Measurements from ENCODE around the gene ADD2.

- TF ChIP-seq CTCF (conservative IDR thresholded peaks at IDR 0.05; ENCODE audit: low read depth in 2 of 2) = no peak
- TF ChIP-seq POLR2AphosphoS5 (IDR thresholded peaks at IDR 0.05; ENCODE audit: low read depth) = no peak
- no peak for TF ChIP-seq EZH2 (IDR thresholded peaks at IDR 0.05; ENCODE audit: low read depth, unreplicated experiment)
- TF ChIP-seq, protein P1, sequence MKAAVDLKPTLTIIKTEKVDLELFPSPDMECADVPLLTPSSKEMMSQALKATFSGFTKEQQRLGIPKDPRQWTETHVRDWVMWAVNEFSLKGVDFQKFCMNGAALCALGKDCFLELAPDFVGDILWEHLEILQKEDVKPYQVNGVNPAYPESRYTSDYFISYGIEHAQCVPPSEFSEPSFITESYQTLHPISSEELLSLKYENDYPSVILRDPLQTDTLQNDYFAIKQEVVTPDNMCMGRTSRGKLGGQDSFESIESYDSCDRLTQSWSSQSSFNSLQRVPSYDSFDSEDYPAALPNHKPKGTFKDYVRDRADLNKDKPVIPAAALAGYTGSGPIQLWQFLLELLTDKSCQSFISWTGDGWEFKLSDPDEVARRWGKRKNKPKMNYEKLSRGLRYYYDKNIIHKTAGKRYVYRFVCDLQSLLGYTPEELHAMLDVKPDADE (IDR thresholded peaks at IDR 0.05) = no peak
- no peak for TF ChIP-seq EZH2phosphoT487 (IDR thresholded peaks at IDR 0.05; ENCODE audit: unreplicated experiment)
- TF ChIP-seq, protein P2, sequence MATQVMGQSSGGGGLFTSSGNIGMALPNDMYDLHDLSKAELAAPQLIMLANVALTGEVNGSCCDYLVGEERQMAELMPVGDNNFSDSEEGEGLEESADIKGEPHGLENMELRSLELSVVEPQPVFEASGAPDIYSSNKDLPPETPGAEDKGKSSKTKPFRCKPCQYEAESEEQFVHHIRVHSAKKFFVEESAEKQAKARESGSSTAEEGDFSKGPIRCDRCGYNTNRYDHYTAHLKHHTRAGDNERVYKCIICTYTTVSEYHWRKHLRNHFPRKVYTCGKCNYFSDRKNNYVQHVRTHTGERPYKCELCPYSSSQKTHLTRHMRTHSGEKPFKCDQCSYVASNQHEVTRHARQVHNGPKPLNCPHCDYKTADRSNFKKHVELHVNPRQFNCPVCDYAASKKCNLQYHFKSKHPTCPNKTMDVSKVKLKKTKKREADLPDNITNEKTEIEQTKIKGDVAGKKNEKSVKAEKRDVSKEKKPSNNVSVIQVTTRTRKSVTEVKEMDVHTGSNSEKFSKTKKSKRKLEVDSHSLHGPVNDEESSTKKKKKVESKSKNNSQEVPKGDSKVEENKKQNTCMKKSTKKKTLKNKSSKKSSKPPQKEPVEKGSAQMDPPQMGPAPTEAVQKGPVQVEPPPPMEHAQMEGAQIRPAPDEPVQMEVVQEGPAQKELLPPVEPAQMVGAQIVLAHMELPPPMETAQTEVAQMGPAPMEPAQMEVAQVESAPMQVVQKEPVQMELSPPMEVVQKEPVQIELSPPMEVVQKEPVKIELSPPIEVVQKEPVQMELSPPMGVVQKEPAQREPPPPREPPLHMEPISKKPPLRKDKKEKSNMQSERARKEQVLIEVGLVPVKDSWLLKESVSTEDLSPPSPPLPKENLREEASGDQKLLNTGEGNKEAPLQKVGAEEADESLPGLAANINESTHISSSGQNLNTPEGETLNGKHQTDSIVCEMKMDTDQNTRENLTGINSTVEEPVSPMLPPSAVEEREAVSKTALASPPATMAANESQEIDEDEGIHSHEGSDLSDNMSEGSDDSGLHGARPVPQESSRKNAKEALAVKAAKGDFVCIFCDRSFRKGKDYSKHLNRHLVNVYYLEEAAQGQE (IDR thresholded peaks at IDR 0.05; ENCODE audit: unreplicated experiment) = no peak
- TF ChIP-seq JUNB (IDR thresholded peaks at IDR 0.05; ENCODE audit: unreplicated experiment) = no peak
- TF ChIP-seq CREB1 (CRISPR knock-in tag; IDR thresholded peaks at IDR 0.05; ENCODE audit: low read depth) = no peak
- TF ChIP-seq ZNF331 (CRISPR knock-in tag; IDR thresholded peaks at IDR 0.05; ENCODE audit: low read depth) = no peak
- no peak for TF ChIP-seq NANOG (IDR thresholded peaks at IDR 0.05; ENCODE audit: borderline replicate concordance)
- TF ChIP-seq ZNF462 (CRISPR knock-in tag; IDR thresholded peaks at IDR 0.05) = no peak
- no peak for TF ChIP-seq ZNF114 (CRISPR knock-in tag; IDR thresholded peaks at IDR 0.05)
- TF ChIP-seq STAT1 (IDR thresholded peaks at IDR 0.05; ENCODE audit: unreplicated experiment) = no peak
These were observed 121.6 kb downstream of the ADD2 start for GRCh38 chr2:70646420-70646818.

All from GM23338 (cell line).